Left ventricle myocardium superior (tissue), 1 donor: ENCODE measurements around the gene CD79A. TPM values are rescaled to one million over a fixed set of nuclear protein-coding genes. Genes with fewer than 3 reads are reported as not detected.
"Not testable (repeated sequence)": the region's sequence is repeated elsewhere in the genome, so short reads cannot be mapped to it uniquely, and the experiment has no call there.

Experiments used
- ATAC-seq: fragments of 200-7000 bp; cut with Tn5 transposase; one replicate; pipeline ENCODE4 v1.9.1; 2020; ENCODE audit warnings: mild to moderate bottlenecking, moderate library complexity
- DNase-seq: peaks from one replicate; pipeline ENCODE4 v3.0.0-alpha.2; 2020
- intact Hi-C: fragments of 100-400 bp; cut with micrococcal nuclease; formaldehyde crosslinking; loops from one replicate; pipeline ENCODE4 v1.11.0; 2022
- total RNA-seq: library from RNA; stranded (reverse); fragmentation: NEBNext Ultra II Directional; extraction: Animal tissue kit (Norgen Biotek cat#: 25700); gene quantifications from one replicate; pipeline ENCODE4 v1.2.1, GENCODE V29; 2021
- donor health status: DM: no; HTN: yes; CAD: no; lungs with severe emphysema.

Gene CD79A
- total RNA-seq, 1 donor from 2014 or later, result not detected

DNA sequence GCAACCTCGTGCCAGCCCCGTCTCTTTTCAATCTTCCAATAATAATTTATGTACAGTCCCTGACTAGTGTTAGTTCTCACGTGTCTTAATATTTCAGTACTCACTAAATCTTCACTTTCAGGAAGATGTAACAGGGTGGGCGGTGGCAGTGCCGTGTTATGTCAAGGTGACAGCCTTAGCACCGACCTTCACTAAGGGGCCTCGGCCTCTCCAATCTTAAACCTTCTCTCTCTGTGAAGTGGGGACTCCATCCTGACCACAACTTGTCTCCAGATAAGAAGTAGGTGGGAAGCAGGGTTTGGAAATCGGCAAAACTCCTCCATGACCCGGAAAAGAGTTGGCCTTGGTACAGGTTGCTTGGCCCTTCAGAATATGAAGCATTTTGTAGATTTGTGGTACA lies 15.2 kb upstream of the CD79A start:
- DNase-seq, result no peak
- intact Hi-C loops, result no loop called here
- ATAC-seq, result no peak

DNA sequence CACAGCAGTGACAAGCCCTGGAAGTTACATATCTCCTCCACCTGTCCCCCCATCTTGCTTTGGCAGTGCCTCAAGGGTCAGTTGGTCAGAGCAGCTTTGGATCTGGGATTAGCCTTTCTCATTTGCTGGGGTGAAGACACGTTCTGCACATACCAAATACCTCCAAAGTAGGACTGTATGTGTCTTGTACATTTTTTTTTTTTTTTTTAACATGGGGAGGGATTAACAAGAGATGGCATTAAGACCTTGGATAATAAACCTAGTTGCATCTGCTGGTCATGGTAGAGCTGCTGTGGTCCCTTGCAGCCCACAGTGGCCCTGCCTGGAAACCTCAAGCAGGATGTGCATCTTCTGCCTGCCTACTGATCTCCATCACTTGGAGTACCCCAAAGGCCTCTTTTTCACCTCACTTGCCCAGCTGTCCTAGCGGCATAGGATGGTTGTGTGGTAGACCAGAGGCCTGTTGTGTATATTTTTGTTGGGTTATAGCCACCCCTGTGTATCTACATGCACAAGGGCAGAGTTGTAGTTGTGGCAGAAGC lies 14.6 kb upstream of the CD79A start:
- DNase-seq, result no peak
- intact Hi-C loops, result no loop called here
- no peak for ATAC-seq

DNA sequence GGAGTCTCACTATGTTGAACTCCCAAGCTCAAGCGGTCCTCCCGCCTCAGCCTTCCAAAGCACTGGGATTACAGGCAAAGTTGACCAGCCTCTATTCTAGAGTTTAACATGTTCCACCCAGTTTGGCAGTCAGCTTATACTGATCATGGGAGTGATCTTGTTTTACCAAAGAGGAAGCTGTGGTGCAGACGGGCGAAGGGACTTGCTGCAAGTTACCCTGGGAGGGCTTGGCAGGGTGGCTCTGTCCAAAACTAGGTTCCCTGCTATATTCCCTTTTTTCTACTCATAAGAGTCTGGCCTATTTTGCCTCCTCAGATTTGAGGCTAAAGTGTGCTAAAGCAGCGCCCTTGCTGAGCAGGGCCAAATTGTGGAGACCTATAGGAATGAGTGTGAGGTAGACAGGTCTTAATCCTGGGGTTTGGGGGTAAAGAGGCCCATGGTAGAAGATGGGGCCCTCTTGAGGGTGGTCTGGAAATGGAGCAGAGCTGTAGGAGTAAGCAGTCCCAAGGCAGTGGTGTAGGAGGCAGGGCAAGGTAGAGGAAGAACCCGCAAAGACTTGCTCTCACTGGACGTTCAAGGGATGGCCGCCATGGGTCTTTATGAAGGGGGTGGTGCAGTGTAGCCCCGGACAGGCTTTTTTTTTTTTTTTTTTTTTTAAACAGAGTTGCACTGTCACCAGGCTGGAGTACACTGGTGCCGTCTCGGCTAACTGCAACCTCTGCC lies 13.7 kb upstream of the CD79A start:
- intact Hi-C loops, result no loop called here
- ATAC-seq (no peak), DNase-seq (no peak)

DNA sequence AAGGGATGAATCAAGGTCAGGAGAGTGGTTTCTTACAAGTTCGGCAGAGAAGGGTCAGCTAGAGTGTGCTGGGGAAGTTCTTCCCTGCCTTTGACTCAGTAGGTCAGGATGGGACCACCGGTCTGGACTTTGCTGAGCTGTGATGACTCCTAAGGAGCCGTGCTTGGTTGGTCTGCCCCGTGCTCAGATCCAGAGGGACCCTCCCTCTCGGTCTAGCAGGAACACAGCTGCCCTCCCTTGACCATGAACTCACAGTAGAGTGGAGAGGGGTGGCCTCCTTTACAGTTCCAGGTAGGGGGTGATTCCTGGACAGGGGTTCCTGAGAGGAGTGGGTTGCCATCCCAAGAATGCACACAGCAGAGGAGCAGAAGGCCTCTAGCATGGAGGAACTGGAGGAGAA lies 12.7 kb upstream of the CD79A start:
- intact Hi-C loops, result no loop called here
- DNase-seq, result no peak
- ATAC-seq, result no peak

DNA sequence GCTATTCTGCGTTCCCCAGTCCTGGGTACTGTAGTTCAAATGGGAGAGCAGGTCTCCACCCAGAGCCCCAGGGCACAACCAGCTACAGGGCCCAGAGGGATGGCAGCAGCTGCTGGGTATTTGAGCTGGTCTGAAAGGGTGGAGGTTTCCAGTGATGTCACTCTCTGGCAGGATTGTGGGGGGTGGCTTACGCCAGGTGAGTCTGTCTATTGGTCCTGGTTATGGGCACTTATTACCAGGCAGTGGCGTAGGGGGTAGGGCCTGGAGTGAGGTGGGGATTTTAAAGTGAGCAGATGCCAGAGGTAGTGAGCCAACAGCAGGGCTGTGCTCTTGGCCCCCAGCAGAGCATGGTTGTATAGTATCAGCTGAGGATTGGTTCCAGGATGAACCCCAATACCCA lies 10.8 kb upstream of the CD79A start:
- ATAC-seq (no peak), DNase-seq (peak; percentile 14)
- intact Hi-C loops, result no loop called here

DNA sequence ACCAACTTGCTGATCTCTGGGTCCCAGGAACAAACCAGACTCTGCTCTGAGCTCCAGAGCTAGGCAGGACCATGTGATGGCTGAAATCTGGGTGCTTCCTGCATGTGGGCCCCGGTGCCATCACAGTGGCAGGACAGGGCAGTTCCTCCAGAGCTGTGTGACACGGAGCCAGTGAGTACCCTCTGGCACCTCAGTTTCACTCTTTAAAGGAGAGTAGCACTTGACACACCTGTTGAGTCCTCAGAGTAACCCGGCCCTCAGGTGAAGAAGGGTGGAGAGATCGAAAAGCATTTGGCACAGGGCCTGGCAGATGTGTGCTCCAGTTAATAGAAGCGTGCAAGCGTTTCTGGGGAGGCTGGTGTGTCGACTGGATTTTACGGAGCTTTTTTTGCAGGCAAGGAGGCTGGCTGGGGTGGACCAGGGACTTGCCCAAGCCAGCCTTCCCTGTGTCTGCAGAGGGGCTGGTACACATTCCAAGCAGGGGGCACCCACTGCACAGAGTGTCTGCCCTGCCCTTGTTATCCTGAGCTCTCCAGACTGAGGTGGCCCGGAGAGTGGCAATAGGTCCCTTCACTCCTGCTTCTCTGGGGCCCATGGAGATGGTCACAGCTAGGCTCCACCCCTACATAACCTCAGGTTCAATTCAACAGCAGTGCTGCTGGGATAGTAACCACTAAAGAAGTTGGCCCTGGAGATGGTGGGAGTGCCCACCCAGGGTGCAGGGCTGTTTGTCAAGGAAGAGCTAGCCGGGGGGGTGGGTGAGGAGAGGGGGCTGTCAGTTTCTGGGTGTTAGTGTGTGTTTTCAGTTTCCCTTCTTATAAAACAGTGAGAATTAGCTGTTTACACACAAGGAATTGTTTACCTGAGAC lies 8.7 kb upstream of the CD79A start:
- intact Hi-C loops, result no loop called here
- peak; percentile 16 for DNase-seq

DNA sequence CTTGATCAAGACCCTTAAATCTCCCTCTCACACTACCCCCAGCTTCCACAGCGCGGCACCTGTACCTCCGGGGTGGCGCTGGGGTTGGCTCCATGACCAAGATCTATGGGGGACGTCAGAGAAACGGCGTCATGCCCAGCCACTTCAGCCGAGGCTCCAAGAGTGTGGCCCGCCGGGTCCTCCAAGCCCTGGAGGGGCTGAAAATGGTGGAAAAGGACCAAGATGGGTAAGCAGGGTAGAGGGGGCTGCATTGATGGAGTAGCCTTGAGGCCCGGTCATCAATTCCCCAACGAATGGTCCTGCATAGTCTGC lies 8.1 kb upstream of the CD79A start:
- ATAC-seq (no peak), DNase-seq (peak; percentile 6)
- intact Hi-C loops, result no loop called here

More for the DNA sequence above, 8.7 kb upstream of the CD79A start:
- ATAC-seq, result no peak

DNA sequence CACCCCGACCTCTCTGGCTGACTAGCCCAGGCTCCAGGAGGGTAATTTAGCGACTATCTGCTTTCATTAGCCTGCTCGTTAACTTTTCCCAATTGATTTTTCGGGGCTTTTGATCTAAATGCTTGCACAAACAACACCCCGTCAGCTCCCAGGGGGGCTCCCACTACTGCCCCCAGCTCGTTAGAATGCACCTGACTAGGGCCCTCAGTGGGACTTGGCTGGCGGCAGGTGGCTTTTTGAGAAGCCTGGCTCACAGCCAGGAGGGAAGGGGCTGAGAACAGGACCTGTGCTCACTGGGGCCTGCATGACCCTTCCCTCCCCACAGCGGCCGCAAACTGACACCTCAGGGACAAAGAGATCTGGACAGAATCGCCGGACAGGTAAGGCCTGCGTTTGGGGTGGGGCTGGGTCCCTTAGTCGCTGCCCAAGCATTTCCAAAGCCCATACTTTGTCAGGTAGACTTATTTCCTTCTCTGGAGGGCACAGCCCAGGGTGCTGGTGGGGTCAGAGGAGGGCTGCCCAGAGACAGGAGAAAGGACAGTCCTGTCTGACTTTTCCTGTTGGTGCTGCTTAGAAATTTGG lies 7.6 kb upstream of the CD79A start:
- DNase-seq (peak; percentile 21), ATAC-seq (no peak)
- intact Hi-C loops, result no loop called here

DNA sequence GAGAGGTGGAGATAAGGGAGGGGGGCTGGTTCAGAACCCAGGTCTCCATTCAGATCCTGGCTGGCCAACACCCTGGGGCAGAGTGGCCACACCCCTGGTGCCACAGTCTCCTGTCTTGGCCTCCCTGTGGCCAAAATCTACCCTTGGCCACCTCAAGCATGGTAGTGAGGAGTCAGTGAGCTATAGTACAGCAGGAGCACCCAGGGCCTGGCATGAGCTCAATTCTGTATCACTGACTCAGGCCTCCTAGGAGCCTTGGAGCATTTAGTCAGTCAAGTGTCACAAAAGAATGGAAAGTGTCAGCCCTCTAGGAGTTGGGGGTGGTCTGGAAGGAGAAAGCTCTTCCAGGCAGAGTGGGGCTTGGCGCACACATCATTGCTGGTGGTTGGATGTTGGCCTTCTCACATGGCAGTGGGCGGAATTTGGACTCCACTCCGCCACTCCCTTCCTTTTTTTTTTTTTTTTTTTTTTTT lies 6.6 kb upstream of the CD79A start:
- intact Hi-C loops, result no loop called here
- ATAC-seq (no peak), DNase-seq (peak; percentile 14)

DNA sequence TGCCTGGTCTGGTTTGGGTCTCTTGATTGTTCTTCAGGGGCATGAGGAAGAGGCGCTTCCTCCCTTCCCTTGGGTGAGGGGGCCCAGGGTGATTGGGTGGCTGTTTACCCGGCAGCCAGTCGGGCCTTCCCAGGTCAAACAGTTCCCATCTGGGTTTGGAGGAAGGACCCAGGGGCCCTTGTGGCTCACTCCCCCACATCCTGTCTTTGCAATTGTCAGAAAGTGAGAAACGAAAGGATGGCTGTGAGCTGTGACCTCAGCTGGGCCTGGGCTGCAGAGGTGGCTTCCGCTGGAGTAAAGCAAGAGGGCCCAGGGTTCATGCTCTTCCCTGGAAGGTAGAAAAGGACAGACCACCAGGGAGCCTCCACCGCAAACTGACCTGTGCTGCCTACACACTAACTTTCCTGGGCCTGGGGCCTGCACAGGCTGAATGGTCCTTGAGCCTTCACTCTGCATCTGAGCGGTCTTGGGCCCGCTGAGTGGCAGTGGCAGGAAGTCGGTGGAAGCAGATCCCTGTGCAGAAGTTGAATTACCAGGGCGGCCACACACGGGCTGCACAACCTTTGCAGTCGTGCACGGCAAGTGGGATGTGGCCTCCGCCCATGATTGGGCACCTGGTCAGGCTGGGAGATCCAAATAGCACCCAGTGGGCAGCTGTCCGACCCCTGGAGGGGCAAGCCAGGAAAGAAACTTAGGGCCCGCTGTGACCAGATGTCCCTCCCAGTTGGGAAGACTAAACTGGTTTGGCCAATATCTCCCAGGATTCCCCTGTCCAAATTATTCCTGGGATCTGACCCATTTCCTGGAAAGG lies 5.3 kb upstream of the CD79A start:
- DNase-seq (peak; percentile 38), ATAC-seq (peak; percentile 29)
- intact Hi-C loops, result no loop called here

DNA sequence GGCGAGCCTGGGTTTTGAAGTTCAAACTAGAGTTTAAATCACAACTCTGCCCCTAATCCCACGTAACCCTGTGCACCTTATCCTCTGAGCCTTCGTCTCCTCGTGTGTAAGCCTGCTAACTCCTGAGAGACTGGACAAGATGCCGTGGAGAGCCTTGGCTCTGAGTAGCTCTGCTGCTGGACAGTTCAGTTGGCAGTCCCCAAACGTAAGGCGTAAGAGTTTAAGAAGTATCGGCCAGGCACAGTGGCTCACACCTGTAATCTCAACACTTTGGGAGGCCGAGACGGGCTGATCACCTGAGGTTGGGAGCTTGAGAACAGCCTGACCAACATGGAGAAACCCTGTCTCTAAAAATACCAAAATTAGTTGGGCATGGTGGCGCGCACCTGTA lies 4.7 kb upstream of the CD79A start:
- intact Hi-C loops, result no loop called here
- DNase-seq (peak; percentile 7), ATAC-seq (no peak)

DNA sequence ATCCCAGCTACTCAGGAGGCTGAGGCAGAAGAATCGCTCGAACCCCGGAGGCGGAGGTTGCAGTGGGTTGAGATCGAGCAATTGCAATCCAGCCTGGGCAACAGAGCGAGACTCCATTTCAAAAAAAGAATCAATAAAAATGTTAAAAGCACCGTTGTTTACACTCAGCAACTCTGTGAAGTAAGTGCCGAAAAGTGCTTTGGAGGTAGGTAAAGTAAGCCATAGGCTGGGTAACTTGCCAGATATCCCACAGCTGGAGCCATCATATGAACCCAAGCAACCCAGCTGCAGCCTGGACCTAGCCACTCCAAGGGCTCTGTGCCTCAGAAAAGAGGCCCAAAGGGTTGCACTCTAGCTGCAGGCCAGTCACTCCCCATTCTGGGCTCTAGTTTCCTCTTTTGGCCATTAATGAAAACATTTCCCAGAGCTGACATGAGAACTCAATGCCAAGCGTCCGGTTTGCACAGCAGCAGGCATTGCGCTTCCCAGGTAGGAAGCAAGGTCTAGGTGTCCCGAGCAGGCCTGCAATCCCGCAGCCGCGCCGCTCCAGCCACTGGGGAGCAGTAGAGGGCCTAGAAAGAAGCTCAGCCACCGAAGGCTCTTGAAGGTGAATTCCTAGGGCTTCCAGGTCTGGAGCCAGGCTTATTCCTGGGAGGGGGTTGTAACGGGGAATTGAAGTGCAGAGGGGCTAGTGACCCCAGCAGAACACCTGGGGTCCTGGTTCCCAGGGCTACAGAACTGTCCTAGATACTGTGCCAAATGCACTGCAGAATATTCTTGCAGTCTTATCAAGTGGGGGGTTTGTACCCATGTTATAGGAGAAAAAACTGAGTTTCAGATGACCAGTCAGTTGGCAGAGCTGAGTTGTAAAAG lies 4.1 kb upstream of the CD79A start:
- DNase-seq, result peak; percentile 69
- ATAC-seq, result peak; percentile 74
- intact Hi-C loops, result no loop called here

DNA sequence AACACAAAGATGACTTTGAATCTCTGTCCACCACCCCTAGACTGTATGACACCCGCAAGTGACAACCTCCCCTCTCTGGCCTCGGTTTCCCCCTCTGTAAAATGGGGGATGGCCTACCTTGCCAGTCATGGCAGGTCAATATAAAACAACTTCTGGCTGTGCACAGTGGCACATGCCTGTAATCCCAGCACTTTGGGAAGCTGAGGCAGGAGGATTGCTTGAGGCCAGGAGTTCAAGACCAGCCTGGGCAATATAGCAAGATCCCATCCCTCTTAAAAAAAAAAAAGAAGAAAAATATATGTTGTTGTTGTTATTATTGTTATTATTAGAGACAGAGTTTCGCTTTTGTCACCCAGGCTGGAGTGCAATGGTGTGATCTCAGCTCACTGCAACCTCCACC lies 1.1 kb upstream of the CD79A start:
- ATAC-seq, intact Hi-C loops: not testable (repeated sequence)
- DNase-seq, result peak; percentile 1

DNA sequence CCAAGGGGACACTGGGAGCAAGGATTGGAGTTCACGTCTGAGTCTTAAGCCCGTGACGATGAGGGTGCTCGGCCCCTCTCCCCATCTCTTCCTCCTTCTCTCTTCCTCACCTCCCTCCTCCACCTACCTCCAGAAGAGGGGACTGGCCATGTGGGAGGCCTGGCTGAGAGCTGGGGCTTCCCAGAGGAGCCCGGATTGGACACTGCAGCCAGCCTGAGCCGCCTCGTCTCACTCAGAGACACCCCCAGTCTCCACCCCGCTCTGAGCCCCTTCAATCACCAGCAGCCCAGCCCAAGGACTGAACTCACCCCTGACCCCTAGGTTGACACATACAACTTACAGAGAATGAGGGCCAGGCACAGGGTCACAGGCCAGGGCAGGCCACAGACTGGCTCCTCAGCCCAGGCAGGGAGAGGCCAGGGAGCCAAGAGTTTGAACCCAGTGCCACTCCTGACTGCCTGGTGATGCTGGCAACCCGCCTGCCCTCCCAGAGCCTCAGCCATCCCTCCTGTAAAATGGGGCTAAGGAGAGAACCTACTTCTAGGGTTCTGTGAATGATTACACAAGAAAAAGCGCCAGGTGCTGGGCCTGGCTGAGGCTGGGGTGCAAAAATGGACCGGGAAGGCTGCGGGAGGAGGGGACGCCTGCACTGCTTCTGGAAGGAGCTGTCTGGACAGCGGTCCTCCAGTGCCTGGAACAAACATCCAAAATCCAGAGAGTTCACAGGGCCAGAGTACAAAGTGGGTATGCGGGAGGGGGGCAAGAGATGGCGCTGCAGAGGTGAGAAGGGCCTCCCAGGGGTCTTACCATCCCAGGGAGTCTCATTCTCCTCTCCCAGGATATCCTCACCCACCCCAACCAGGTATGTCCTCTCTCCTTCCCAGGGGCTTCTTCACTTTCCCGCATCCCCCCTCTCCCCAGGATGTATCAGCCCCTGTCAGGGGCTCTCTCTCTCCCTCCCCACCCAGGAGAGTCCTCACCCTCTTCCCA lies 1.1 kb downstream of the CD79A start:
- intact Hi-C loops, result no loop called here
- DNase-seq (no peak), ATAC-seq (no peak)

DNA sequence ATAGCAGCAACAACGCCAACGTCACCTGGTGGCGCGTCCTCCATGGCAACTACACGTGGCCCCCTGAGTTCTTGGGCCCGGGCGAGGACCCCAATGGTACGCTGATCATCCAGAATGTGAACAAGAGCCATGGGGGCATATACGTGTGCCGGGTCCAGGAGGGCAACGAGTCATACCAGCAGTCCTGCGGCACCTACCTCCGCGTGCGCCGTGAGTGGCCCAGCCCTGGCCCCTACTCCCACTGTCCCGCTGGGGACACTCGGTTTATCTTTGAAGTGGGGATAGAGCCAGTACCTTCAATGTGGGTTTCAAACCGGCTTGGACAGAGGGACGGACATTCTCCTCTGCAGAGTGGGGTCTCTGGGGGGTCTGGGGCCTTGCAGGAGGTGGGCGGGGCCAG lies 2.0 kb downstream of the CD79A start:
- ATAC-seq, result no peak
- intact Hi-C loops, result no loop called here
- no peak for DNase-seq

DNA sequence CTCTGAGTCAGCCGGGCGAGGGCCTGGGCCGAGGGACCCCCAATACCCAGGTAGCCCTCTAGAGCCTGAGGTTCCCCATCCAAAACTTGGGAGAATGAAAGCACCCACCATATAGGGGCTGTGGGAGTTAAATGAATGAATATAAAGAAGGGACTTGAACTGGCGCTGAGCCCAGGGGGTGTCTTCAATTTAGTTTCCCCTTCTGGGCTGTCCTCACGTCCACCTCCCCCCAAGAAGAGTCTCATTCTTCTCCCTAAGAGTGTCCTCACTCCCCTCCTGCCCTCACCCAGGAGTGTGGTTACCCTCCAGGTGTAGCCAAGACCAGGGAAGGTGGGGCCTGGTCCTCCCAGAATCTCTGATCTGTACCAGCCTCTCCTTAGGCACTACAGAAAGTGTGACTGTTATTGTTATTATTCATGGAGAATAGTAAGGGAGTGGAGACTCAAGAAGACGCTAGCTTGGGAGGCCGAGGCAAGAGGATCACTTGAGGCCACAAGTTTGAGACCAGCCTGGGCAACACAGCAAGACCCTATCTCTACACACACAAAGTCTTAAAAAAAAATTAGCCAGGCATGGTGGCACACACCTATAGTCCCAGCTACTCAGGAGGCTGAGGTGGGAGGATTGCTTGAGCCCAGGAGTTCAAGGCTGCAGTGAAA lies 2.7 kb downstream of the CD79A start:
- intact Hi-C loops, result no loop called here
- no peak for DNase-seq
- ATAC-seq, result no peak

DNA sequence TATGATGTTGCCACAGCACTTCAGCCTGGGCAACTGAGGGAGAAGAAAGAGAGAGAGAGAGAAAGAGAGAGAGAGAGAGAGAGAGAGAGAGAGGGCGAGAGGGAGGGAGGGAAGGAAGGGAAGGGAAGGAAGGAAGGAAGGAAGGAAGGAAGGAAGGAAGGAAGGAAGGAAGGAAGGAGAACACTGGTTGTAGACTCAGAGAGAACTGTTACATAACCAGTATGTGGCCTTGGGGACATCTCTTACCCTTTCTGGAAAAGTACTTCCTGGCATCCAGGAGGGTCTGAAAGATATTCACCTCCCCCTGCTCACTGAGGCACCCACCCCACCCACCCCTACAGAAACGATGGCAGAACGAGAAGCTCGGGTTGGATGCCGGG lies 3.2 kb downstream of the CD79A start:
- ATAC-seq (no peak), DNase-seq (no peak)
- intact Hi-C loops, result no loop called here
